ENCODE results near the gene CSN3.

DNA sequence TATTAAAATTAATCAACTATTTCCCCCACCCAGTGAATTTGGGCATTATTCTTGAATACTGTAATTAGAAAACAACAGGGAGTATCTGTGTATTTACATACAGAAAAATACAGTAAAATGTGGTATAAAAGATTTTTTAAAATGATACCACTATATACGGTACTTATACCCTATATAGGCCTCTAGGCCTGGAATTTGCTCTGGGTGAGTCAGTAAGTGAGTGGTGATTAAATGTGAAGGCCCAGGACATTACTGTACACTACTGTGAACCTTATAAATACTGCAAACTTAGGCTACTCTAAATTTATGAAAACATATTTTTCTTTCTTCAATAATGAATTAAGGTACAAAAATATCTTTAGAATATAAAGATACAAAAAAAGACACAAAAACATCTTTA, 6.3 kb upstream of the CSN3 start:
- TF ChIP-seq, protein P1, sequence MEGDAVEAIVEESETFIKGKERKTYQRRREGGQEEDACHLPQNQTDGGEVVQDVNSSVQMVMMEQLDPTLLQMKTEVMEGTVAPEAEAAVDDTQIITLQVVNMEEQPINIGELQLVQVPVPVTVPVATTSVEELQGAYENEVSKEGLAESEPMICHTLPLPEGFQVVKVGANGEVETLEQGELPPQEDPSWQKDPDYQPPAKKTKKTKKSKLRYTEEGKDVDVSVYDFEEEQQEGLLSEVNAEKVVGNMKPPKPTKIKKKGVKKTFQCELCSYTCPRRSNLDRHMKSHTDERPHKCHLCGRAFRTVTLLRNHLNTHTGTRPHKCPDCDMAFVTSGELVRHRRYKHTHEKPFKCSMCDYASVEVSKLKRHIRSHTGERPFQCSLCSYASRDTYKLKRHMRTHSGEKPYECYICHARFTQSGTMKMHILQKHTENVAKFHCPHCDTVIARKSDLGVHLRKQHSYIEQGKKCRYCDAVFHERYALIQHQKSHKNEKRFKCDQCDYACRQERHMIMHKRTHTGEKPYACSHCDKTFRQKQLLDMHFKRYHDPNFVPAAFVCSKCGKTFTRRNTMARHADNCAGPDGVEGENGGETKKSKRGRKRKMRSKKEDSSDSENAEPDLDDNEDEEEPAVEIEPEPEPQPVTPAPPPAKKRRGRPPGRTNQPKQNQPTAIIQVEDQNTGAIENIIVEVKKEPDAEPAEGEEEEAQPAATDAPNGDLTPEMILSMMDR (IDR thresholded peaks at IDR 0.05; ENCODE audit: low read length): no peak
- no peak for TF ChIP-seq EZH2 (IDR thresholded peaks at IDR 0.05; ENCODE audit: borderline replicate concordance, low read length)
